OCI-LY1 (cell line): Measurements from ENCODE around the gene PDLIM3.
"Not testable (repeated sequence)": the region's sequence is repeated elsewhere in the genome, so short reads cannot be mapped to it uniquely, and the experiment has no call there.

ENCODE experiments used
- H2AFZ ChIP-seq: fragments of 200-600 bp; sonication (generic), shearing (Covaris generic); 2 replicates; pipeline ENCODE4 v1.6.0; 2014; ENCODE audit warnings: antibody characterized with exemption, mild to moderate bottlenecking, low read length
- H3F3A ChIP-seq: fragments of 200-600 bp; sonication (generic), shearing (Covaris generic); 2 replicates; pipeline ENCODE4 v1.6.0; 2014; ENCODE audit warnings: mild to moderate bottlenecking, antibody characterized with exemption, low read length, moderate library complexity; ENCODE audit not compliant: insufficient read depth
- H3K27ac ChIP-seq: fragments of 200-600 bp; sonication (generic); 2 replicates; pipeline ENCODE4 v1.5.1; 2014; ENCODE audit warnings: low read length, mixed run types, mild to moderate bottlenecking, low read depth; ENCODE audit not compliant: poor library complexity, severe bottlenecking
- H3K27me3 ChIP-seq: fragments of 200-600 bp; sonication (generic); 2 replicates; pipeline ENCODE4 v1.6.0; 2014; ENCODE audit warnings: antibody characterized with exemption, mild to moderate bottlenecking, low read length, moderate library complexity; ENCODE audit not compliant: insufficient read depth
- H3K36me3 ChIP-seq: fragments of 200-600 bp; sonication (generic); 2 replicates; pipeline ENCODE4 v1.6.1; 2014; ENCODE audit warnings: mild to moderate bottlenecking, antibody characterized with exemption, low read length, moderate library complexity, mixed read lengths; ENCODE audit not compliant: insufficient read depth
- H3K4me1 ChIP-seq: fragments of 200-600 bp; sonication (generic); 2 replicates; pipeline ENCODE4 v1.5.1; 2014; ENCODE audit warnings: mild to moderate bottlenecking, low read length, moderate library complexity; ENCODE audit not compliant: insufficient read depth, severe bottlenecking
- H3K4me2 ChIP-seq: fragments of 200-600 bp; sonication (generic), shearing (Covaris generic); 2 replicates; pipeline ENCODE4 v1.6.1; 2014; ENCODE audit warnings: low read length
- H3K4me3 ChIP-seq: fragments of 200-600 bp; sonication (generic); 2 replicates; pipeline ENCODE4 v1.5.1; 2014; ENCODE audit warnings: low read length, low read depth, mild to moderate bottlenecking, mixed read lengths; ENCODE audit not compliant: poor library complexity, severe bottlenecking
- H3K79me2 ChIP-seq: fragments of 200-600 bp; shearing (Covaris generic); 2 replicates; pipeline ENCODE4 v1.6.1; 2016; ENCODE audit warnings: mixed run types, low read length, mixed read lengths; ENCODE audit not compliant: insufficient read depth
- H3K9ac ChIP-seq: fragments of 200-600 bp; sonication (generic), shearing (Covaris generic); 2 replicates; pipeline ENCODE4 v1.6.1; 2014; ENCODE audit warnings: mild to moderate bottlenecking, low read length, mixed read lengths
- H3K9me2 ChIP-seq: fragments of 200-600 bp; sonication (generic), shearing (Covaris generic); 2 replicates; pipeline ENCODE4 v1.6.1; 2014; ENCODE audit warnings: low read depth, mild to moderate bottlenecking, low read length, mixed read lengths
- H3K9me3 ChIP-seq: fragments of 200-600 bp; shearing (Covaris generic); 2 replicates; pipeline ENCODE4 v1.6.1; 2014; ENCODE audit warnings: low read length, mixed read lengths
- H4K20me1 ChIP-seq: fragments of 200-600 bp; sonication (generic), shearing (Covaris generic); 2 replicates; pipeline ENCODE4 v1.6.0; 2016; ENCODE audit warnings: mild to moderate bottlenecking, low read length; ENCODE audit not compliant: insufficient read depth
- EZH2 ChIP-seq: fragments of 200-600 bp; sonication (generic), shearing (Covaris generic); IDR thresholded peaks from 2 replicates; pipeline ENCODE4 v1.8.0; 2017; ENCODE audit warnings: borderline replicate concordance, mixed run types, mild to moderate bottlenecking, antibody characterized with exemption, low read length, moderate library complexity, mixed read lengths
- TF ChIP-seq, protein P1 (sequence below): fragments of 200-600 bp; sonication (generic), shearing (Covaris generic); IDR thresholded peaks from 2 replicates; pipeline ENCODE4 v1.5.1; 2017; ENCODE audit warnings: mild to moderate bottlenecking, antibody characterized with exemption, low read length, moderate library complexity, mixed read lengths

Gene PDLIM3

DNA sequence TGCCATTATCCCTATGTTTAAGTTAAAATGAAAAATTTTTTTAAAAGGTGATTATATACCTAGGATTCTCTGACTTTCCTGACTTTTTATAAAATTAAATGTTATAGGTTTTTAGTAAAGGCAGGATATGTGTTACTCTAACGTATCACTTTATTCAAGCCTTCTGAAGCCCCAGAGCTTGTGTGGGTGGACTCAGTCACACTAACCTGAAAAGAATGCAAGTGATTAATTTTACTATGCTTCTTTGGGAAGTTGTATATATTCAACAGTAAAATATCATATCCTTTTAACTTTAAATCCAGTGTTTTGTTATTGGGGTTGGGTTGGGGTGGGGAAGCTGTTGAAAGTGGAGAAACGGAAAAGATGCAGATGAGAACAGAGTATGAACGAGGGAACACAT is 22.8 kb downstream of the PDLIM3 start:
- TF ChIP-seq EZH2, result no peak
- TF ChIP-seq, protein P1, sequence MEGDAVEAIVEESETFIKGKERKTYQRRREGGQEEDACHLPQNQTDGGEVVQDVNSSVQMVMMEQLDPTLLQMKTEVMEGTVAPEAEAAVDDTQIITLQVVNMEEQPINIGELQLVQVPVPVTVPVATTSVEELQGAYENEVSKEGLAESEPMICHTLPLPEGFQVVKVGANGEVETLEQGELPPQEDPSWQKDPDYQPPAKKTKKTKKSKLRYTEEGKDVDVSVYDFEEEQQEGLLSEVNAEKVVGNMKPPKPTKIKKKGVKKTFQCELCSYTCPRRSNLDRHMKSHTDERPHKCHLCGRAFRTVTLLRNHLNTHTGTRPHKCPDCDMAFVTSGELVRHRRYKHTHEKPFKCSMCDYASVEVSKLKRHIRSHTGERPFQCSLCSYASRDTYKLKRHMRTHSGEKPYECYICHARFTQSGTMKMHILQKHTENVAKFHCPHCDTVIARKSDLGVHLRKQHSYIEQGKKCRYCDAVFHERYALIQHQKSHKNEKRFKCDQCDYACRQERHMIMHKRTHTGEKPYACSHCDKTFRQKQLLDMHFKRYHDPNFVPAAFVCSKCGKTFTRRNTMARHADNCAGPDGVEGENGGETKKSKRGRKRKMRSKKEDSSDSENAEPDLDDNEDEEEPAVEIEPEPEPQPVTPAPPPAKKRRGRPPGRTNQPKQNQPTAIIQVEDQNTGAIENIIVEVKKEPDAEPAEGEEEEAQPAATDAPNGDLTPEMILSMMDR, result no peak
- no peak overlapping the region for H3K27ac ChIP-seq
- no peak overlapping the region for H3K4me3 ChIP-seq
- no peak overlapping the region for H3K4me2 ChIP-seq
- no peaks in the 10 kb centered on the region for H3K36me3 ChIP-seq
- no peaks in the 10 kb centered on the region for H3K79me2 ChIP-seq
- no peaks in the 10 kb centered on the region for H3K27me3 ChIP-seq
- no peaks in the 10 kb centered on the region for H3K9me3 ChIP-seq
- H4K20me1 ChIP-seq, result no peaks in the 10 kb centered on the region
- H3K9ac ChIP-seq, result no peak overlapping the region
- no peaks in the 10 kb centered on the region for H3K4me1 ChIP-seq
- H2AFZ ChIP-seq, result no peak overlapping the region
- H3K9me2 ChIP-seq, result no peaks in the 10 kb centered on the region
- no peaks in the 10 kb centered on the region for H3F3A ChIP-seq

- not testable (repeated sequence) for H3K4me3 ChIP-seq, H3K36me3 ChIP-seq, H3K79me2 ChIP-seq, H3K27ac ChIP-seq, H3K27me3 ChIP-seq, H2AFZ ChIP-seq, H3K9ac ChIP-seq, H4K20me1 ChIP-seq, H3K9me3 ChIP-seq, H3K4me2 ChIP-seq, H3K4me1 ChIP-seq, H3F3A ChIP-seq, H3K9me2 ChIP-seq
Observed at GRCh38 chr4:185511243-185511642, 24.1 kb downstream of the PDLIM3 start.

DNA sequence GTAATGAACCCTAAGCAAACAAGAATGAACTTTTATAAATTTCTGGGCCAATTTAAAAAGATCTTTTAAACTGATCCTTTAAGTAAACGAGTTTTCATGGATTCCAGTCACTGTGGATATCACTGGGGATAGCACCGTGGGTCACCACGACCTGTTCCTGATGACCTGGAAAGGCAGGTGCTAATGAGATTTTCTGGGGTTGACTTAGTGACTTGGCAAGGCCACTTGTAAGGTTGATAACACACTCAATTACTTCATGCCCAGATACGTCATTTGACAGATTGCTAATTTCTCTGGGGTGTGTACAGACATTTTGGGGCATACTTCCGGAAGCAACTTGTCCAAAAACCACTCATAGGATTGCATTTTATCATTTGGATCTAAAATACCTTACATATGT is 24.5 kb downstream of the PDLIM3 start:
- no peaks in the 10 kb centered on the region for H3K9me2 ChIP-seq
- no peak overlapping the region for H3K4me2 ChIP-seq
- H3F3A ChIP-seq, result no peaks in the 10 kb centered on the region
- no peak for TF ChIP-seq EZH2
- TF ChIP-seq, protein P1, result no peak
- no peak overlapping the region for H3K9ac ChIP-seq
- H3K4me3 ChIP-seq, result no peak overlapping the region
- H3K79me2 ChIP-seq, result no peaks in the 10 kb centered on the region
- no peaks in the 10 kb centered on the region for H3K27me3 ChIP-seq
- no peaks in the 10 kb centered on the region for H4K20me1 ChIP-seq
- no peak overlapping the region for H2AFZ ChIP-seq
- H3K4me1 ChIP-seq, result no peaks in the 10 kb centered on the region
- H3K27ac ChIP-seq, result no peak overlapping the region
- no peaks in the 10 kb centered on the region for H3K9me3 ChIP-seq
- H3K36me3 ChIP-seq, result no peaks in the 10 kb centered on the region

DNA sequence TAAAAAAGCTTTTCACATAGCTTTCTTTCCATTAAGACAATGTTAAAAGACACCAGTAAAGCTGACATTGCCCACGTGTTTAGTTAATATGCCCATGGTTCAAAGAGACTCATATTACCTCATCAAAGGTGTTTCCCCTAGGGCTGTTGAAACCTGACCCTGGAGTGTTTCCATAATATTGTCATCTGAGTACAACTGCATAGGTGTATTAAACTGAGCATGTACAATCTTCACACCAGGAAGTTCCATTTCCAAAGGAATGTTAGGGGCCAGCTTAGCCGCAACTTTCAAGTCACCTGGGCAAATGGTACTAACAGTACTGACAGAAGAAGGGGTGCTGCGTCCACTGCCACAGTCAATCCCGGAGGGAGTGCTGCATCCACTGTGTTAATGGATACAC is 27.1 kb downstream of the PDLIM3 start:
- Histone ChIP-seq H3K27ac (no peak overlapping the region), H3K9me3 (no peaks in the 10 kb centered on the region), H3K27me3 (no peaks in the 10 kb centered on the region), H3F3A (no peaks in the 10 kb centered on the region), H3K9ac (no peak overlapping the region), H3K4me1 (no peaks in the 10 kb centered on the region), H3K79me2 (no peaks in the 10 kb centered on the region), H3K36me3 (no peaks in the 10 kb centered on the region), H3K4me2 (no peak overlapping the region), H3K9me2 (no peaks in the 10 kb centered on the region), H4K20me1 (no peaks in the 10 kb centered on the region), H3K4me3 (no peak overlapping the region), H2AFZ (no peak overlapping the region)
- no peak for TF ChIP-seq EZH2
- TF ChIP-seq, protein P1, result no peak
